A673 (cell line): ENCODE data around the gene PAPPA.

Experiments
- CTCF ChIP-seq: fragments of 300-800, 200-600 bp; sonication (generic); conservative IDR thresholded peaks from 2 replicates; pipeline ENCODE4 v1.5.1; 2017; ENCODE audit warnings: low read depth, mild to moderate bottlenecking, antibody characterized with exemption, low read length, moderate library complexity, mixed read lengths
- EZH2 ChIP-seq: fragments of 200-600 bp; sonication (generic); IDR thresholded peaks from 2 replicates; pipeline ENCODE4 v1.6.1; 2017; ENCODE audit warnings: borderline replicate concordance, low read depth, mild to moderate bottlenecking, mixed read lengths, antibody characterized with exemption, low read length; ENCODE audit not compliant: poor library complexity, severe bottlenecking

GRCh38 chr9:116269250-116269649 is 115.7 kb downstream of the PAPPA start:
- TF ChIP-seq CTCF (no peak), EZH2 (no peak)
